H1 (cell line): ENCODE measurements around the gene SF3B2. TPM values are rescaled to one million over a fixed set of nuclear protein-coding genes. Genes with fewer than 3 reads are reported as not detected.

ENCODE experiments used
- CHD7 ChIP-seq: fragments of 300-600 bp; sonication (generic); IDR thresholded peaks from 2 replicates; pipeline ENCODE4 v1.7.1; 2012; ENCODE audit warnings: low read length, moderate library complexity, mild to moderate bottlenecking, inconsistent platforms; ENCODE audit not compliant: insufficient replicate concordance
- GTF2F1 ChIP-seq: IDR thresholded peaks from 2 replicates; pipeline ENCODE4 v1.6.1; 2012; ENCODE audit warnings: low read depth, low read length, improper control_type of control experiment, borderline replicate concordance
- PHF8 ChIP-seq: fragments of 200-600 bp; sonication (generic); conservative IDR thresholded peaks from 2 replicates; pipeline ENCODE4 v1.7.1; 2012; ENCODE audit warnings: low read depth, mild to moderate bottlenecking, inconsistent platforms, low read length, moderate library complexity
- RNF2 ChIP-seq: fragments of 200-900, 300-1000 bp; sonication (generic); IDR thresholded peaks from 2 replicates; pipeline ENCODE4 v1.7.1; 2016; ENCODE audit warnings: borderline replicate concordance, low read depth, mild to moderate bottlenecking, antibody characterized with exemption, low read length; ENCODE audit not compliant: poor library complexity, severe bottlenecking; ENCODE audit errors: missing control alignments
- polyA plus RNA-seq, 7 experiments: library from polyadenylated mRNA; depleted of rRNA in 3 of 7; stranded (reverse) in 5 of 7; unstranded in 2 of 7; fragments of >200 nt in 5 of 7; fragments of 200-250 nt in 2 of 7; gene quantifications; 1 replicate in 5 of 7; 2 replicates in 1 of 7; 4 replicates in 1 of 7; pipeline versions ENCODE4 v1.2.1 to v1.2.3, GENCODE V29; 2011 to 2013; ENCODE audit warnings: missing spikeins in 2 of 7, mixed read lengths in 2 of 7
- total RNA-seq: library from RNA; stranded (reverse); fragmentation: NEBNext Ultra II Directional; extraction: Animal tissue kit (Norgen Biotek cat#: 25700); gene quantifications from 2 replicates; pipeline ENCODE4 v1.2.1, GENCODE V29; 2021

The SF3B2 gene
- total and polyA plus RNA-seq, 2 of the 8 experiments (the other 6 are each of a cell fraction or from before 2014, with no cell fraction given) = 182 to 237 TPM

- TF ChIP-seq RNF2 (no peak), GTF2F1 (no peak), PHF8 (no peak), CHD7 (no peak)
- TF ChIP-seq, all 59 proteins: peak for 0
These were observed 25.8 kb downstream of the SF3B2 start (continued) for GRCh38 chr11:66077927-66078326.
